IPS-18a (cell line): Measurements from ENCODE around the gene TMEM18.
"Not testable (repeated sequence)": the region's sequence is repeated elsewhere in the genome, so short reads cannot be mapped to it uniquely, and the experiment has no call there.

Experiments
- H3K27ac ChIP-seq: one replicate; pipeline ENCODE4 v1.5.1; 2013; ENCODE audit warnings: low read length
- H3K27me3 ChIP-seq: one replicate; pipeline ENCODE4 v1.6.1; 2013; ENCODE audit warnings: mild to moderate bottlenecking, low read length; ENCODE audit not compliant: control insufficient read depth, insufficient read depth
- H3K36me3 ChIP-seq: one replicate; pipeline ENCODE4 v1.6.1; 2013; ENCODE audit warnings: low read depth, low read length; ENCODE audit not compliant: control insufficient read depth
- H3K4me1 ChIP-seq: one replicate; pipeline ENCODE4 v1.6.1; 2013; ENCODE audit warnings: low read depth, low read length; ENCODE audit not compliant: control insufficient read depth
- H3K4me3 ChIP-seq: one replicate; pipeline ENCODE4 v1.5.1; 2013; ENCODE audit warnings: low read length
- H3K9ac ChIP-seq: one replicate; pipeline ENCODE4 v1.6.1; 2013; ENCODE audit warnings: mild to moderate bottlenecking, low read length, moderate library complexity
- H3K9me3 ChIP-seq: one replicate; pipeline ENCODE4 v1.6.1; 2013; ENCODE audit warnings: low read depth, low read length; ENCODE audit not compliant: control insufficient read depth

TMEM18 gene

DNA sequence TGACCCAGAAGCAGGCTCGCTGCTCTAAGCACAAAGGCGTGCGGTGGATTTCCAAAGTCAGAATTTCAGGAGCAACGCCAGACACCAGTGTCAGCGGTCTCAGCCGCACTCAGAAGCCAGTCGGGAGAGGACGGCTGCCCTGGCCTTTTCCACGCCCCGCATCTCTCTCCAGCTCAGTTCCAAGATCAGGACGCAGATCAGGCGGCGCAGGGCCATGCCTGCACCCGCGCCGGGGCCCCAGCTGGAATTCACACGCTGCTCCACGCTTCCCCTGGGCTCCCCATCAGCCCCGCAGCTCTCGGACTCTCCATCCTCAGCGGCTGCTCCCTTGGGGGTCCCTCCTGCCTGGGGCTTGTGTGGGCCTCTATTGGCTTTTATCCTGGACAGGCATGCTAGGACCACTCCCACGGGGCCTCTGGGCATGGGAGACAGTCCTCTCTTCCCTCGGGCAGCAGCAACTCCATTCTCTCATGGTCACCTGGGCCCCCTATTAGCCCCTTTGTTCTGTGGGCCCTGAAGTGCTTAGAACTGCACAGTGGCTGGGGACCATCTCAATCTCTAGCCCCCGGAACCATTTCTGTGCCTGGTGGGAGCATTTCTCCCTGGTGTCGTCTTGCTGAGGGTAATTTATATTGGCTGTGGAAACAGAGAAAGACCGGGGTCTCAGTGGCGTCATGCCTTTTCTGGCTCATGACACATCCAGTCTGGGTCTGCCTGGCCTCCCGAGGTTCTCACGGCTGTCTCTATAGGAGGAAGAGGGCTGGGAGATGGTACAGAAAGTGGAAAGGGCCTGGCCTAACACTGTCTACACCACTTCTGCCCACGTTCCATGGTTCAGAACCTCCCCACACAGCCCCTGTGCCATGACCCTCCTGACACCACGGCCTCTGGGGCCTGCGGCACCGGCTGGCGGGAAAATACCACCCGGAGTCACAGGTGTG is 14.9 kb upstream of the TMEM18 start:
- Histone ChIP-seq H3K27ac (no peak overlapping the region), H3K4me1 (no peaks in the 10 kb centered on the region), H3K36me3 (no peaks in the 10 kb centered on the region), H3K4me3 (no peak overlapping the region), H3K9ac (no peak overlapping the region), H3K27me3 (no peaks in the 10 kb centered on the region), H3K9me3 (no peaks in the 10 kb centered on the region)

DNA sequence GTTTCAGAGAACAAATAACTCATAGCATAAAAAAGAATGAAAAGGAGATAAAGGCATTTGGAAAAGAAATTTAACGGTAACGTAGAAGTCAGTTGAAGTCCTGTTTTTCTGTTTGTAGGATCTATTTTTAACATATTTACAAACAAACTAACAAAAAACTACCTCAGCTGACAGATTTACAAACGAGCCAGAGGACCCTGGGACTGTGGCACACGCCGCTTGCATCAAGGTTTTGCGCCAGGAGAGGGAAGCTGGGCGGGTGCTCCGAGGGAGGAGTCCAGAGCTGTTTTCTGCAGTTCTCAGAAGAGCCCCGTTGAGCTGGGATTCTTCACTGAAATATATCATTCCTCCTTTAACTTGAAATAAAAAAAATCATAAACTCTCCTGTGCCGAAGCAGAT is 13.6 kb upstream of the TMEM18 start:
- peaks cover 3% of the 10 kb centered on the region for H3K9me3 ChIP-seq
- no peak overlapping the region for H3K27ac ChIP-seq
- H3K27me3 ChIP-seq = no peaks in the 10 kb centered on the region
- no peaks in the 10 kb centered on the region for H3K36me3 ChIP-seq
- H3K4me1 ChIP-seq = no peaks in the 10 kb centered on the region
- no peak overlapping the region for H3K9ac ChIP-seq
- H3K4me3 ChIP-seq = no peak overlapping the region

DNA sequence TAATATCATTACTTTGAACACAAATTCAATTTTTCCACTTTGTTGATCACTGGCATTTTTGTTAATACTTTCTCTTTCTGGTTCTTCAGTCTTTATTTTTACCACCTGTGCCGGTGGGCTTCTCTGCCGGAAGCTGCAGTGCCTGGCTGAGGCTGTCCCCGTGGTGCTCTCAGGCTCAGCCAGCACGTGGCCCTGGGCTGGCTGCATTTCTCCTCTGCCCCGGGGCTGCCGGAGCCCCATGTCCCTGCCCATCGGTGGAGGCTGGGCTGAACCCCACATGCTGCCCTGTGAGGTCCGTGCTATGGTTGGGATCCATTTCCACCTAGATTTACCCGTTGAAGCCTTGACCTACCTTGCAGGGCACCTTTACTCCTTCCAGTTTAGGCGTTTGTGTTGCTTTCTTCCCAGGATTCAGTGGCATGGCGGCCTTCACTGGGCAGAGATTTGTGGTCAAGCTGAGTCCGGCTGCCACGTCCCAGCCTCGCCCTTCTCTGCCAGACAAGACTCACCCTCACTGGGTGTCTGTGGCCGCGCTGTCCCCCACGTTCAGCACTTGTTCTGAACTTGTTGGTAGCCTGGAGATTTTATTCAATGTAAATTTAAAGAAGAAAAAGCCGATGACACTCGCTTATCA is 12.8 kb upstream of the TMEM18 start:
- no peak overlapping the region for H3K27ac ChIP-seq
- H3K36me3 ChIP-seq = no peaks in the 10 kb centered on the region
- no peak overlapping the region for H3K9ac ChIP-seq
- H3K9me3 ChIP-seq = peaks cover 11% of the 10 kb centered on the region
- no peaks in the 10 kb centered on the region for H3K27me3 ChIP-seq
- H3K4me3 ChIP-seq = no peak overlapping the region
- H3K4me1 ChIP-seq = no peaks in the 10 kb centered on the region

DNA sequence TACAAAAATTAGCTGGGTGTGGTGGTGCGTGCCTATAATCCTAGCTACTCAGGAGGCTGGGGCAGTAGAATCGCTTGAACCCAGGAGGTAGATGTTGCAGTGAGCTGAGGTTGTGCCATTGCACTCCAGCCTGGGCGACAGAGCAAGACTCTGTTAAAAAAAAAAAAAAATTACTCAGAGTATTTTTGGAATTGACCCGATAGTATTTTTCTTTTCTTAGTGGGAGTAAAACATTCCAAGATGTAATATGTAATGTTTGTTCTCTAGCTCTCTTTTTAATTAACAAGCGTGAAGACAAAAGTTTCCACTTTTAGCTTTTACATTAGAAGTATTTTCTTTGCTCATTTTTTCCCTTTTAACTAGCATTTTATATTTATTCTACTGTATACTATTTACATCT is 12.0 kb upstream of the TMEM18 start:
- H3K9me3 ChIP-seq = peaks cover 12% of the 10 kb centered on the region
- H3K36me3 ChIP-seq = no peaks in the 10 kb centered on the region
- H3K9ac ChIP-seq = no peak overlapping the region

DNA sequence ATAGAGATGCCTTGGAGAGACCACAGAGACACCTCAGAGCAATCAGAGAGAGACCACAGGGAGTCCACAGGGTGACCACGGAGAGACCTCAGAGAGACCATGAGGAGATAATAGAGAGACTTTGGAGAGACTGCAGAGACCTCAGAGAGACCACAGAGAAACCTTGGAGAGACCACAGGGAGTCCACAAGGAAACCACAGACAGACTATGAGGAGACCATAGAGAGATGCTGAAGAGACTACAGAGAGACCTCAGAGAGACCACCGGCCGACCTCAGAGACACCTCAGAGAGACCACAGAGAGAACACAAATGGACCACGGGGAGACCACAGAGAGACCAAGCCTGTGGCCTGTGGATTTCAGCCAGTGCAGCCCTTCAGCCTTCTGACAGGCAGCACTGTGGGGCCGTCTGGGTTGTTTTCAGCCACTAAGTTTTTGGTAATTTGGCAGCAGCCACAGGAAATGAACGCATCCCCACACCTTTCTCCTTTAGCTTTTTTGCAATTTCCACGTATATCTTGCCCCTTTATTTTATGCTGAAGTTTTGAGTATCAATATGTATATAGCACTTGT is 11.4 kb upstream of the TMEM18 start:
- peaks cover 12% of the 10 kb centered on the region for H3K9me3 ChIP-seq
- H3K4me3 ChIP-seq = no peak overlapping the region
- H3K4me1 ChIP-seq = no peaks in the 10 kb centered on the region
- H3K9ac ChIP-seq = no peak overlapping the region
- no peak overlapping the region for H3K27ac ChIP-seq
- H3K36me3 ChIP-seq = no peaks in the 10 kb centered on the region
- no peaks in the 10 kb centered on the region for H3K27me3 ChIP-seq

More for the DNA sequence above, 12.0 kb upstream of the TMEM18 start:
- H3K4me1 ChIP-seq = no peaks in the 10 kb centered on the region
- H3K27me3 ChIP-seq = no peaks in the 10 kb centered on the region
- no peak overlapping the region for H3K27ac ChIP-seq
- no peak overlapping the region for H3K4me3 ChIP-seq

DNA sequence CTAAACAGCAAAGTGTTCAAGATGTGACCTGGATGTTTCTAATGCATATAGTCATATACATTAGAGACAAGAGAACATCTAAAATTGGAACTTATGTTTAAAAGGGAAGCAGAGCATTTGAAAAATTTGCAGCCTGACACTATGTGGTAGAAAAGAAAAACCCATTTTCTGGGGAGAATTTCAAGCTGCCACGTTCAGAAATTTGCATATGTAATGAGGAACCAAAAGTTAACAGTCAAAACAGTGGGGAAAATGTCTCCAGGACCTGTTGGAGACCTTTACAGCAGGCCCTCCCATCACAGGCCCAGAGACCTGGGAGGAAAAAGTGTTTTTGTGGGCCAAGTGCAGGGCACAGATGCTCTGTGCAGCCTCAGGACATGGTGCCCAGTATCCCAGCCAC is 8.2 kb upstream of the TMEM18 start:
- H3K27ac ChIP-seq = no peak overlapping the region
- no peaks in the 10 kb centered on the region for H3K36me3 ChIP-seq
- no peaks in the 10 kb centered on the region for H3K27me3 ChIP-seq
- H3K4me1 ChIP-seq = no peaks in the 10 kb centered on the region
- peaks cover 12% of the 10 kb centered on the region for H3K9me3 ChIP-seq
- no peak overlapping the region for H3K9ac ChIP-seq
- no peak overlapping the region for H3K4me3 ChIP-seq

DNA sequence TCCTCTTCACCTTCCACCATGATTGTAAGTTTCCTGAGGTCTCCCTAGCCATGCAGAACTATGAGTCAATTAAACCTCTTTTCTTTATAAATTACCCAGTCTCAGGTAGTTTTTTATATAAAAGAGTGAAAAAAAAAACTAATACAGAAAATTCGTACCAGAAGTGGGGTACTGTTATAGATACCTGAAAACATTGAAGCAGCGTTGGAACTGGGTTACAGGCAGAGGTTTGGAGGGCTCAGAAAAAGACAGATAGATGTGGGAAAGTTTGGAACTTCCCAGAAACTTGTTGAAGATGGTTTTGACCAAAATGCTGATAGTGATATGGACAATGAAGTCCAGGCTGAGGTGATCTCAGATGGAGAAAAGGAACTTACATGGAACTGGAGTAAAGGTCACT is 7.7 kb upstream of the TMEM18 start:
- H3K4me3 ChIP-seq, H3K27ac ChIP-seq, H3K36me3 ChIP-seq, H3K4me1 ChIP-seq, H3K9ac ChIP-seq, H3K27me3 ChIP-seq: not testable (repeated sequence)
- H3K9me3 ChIP-seq = peaks cover 12% of the 10 kb centered on the region

DNA sequence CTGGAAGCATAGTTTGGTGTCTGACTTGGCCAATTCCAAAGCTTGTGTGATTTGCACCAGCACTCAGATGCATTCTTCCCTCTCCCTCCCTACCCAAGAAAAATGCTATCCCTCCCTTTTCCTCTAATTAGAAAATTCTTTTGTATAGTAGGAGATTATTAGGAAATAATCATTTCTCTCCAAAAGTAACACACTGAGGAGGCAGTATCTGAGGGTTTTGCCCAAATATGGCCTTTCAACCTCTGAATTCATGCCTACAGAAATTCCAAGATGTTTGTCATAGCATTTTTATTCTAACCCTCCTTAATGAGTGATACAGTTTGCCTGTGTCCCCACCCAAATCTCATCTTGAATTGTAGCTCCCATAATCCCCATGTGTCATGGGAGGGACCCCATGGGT is 5.0 kb upstream of the TMEM18 start:
- no peaks in the 10 kb centered on the region for H3K4me1 ChIP-seq

DNA sequence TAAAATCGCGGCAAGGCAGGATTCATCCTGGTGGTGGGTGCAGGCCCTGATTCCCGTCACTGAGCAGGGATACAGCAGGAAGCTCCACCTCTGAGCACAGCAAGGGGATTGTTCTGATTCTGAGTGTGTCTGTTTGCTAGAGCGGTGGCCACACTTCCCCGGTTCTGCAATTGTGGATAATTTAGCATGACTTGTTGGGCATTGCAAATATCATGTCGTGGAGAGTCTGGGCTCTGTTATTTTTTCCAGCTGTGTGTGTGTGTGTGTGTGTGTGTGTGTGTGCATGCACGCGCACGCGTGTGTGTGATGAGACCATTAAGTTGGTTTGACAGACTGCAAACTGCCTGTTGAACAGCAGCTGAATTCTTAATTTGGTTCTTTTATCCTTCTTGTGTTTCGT is 4.1 kb upstream of the TMEM18 start:
- Histone ChIP-seq H3K9ac (no peak overlapping the region), H3K27ac (no peak overlapping the region), H3K27me3 (no peaks in the 10 kb centered on the region), H3K9me3 (peaks cover 12% of the 10 kb centered on the region), H3K4me3 (no peak overlapping the region), H3K36me3 (no peaks in the 10 kb centered on the region), H3K4me1 (no peaks in the 10 kb centered on the region)

More for the DNA sequence above, 5.0 kb upstream of the TMEM18 start:
- H3K9ac ChIP-seq = no peak overlapping the region
- H3K4me3 ChIP-seq = no peak overlapping the region
- no peak overlapping the region for H3K27ac ChIP-seq
- H3K27me3 ChIP-seq = no peaks in the 10 kb centered on the region
- no peaks in the 10 kb centered on the region for H3K36me3 ChIP-seq
- peaks cover 12% of the 10 kb centered on the region for H3K9me3 ChIP-seq

DNA sequence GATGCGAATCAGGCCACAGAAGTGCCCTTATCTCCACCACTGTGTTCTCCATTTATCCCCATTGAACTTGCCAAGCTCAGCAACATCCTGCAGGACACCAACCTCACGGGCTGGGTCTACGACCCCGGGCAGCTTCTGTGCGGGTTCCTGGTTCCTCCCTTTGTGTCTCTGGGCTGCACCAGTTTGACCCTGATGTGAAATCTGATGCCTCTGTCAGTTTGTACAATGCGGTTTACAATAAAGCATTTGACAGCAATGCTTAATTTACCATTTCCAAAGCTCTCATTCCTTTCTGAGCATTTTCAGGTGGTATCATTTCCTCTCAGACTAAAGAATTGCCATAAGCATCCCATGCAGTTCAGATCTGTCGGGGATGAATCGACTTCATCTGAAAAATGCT is 3.3 kb upstream of the TMEM18 start:
- no peak overlapping the region for H3K9ac ChIP-seq
- H3K36me3 ChIP-seq = peaks cover under 1% of the 10 kb centered on the region
- H3K27me3 ChIP-seq = no peaks in the 10 kb centered on the region
- no peak overlapping the region for H3K4me3 ChIP-seq
- peaks cover 6% of the 10 kb centered on the region for H3K4me1 ChIP-seq
- H3K27ac ChIP-seq = no peak overlapping the region
- H3K9me3 ChIP-seq = peaks cover 6% of the 10 kb centered on the region

DNA sequence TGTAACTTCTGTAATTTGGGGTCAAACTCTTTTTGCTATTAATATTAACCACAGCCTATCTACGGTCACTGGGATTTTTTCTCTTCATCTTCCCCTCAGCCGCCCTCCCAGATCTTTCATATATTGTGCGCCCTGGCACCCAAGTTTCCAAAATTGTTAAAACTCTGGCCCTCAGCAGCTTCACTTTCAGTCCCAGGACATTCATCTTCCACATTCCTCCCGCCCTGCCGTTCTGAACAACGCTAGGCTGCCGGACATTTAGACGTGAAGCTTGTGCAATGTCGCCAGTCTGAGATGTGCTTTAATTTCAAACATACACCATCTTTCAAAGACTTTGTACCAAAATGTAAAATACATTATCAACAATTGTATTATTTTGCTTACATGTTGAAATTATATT is 1.8 kb upstream of the TMEM18 start:
- Histone ChIP-seq H3K9ac (no peak overlapping the region), H3K36me3 (peaks cover 7% of the 10 kb centered on the region), H3K4me1 (peaks cover 10% of the 10 kb centered on the region), H3K9me3 (no peaks in the 10 kb centered on the region), H3K27me3 (no peaks in the 10 kb centered on the region), H3K27ac (no peak overlapping the region), H3K4me3 (no peak overlapping the region)
